SK-N-MC (cell line): ENCODE results near the gene BCL3.

Experiments used
- DNase-seq: peaks from one replicate; pipeline ENCODE4 v3.0.0-alpha.2; 2011; ENCODE audit warnings: low read depth, low spot score
- H3K27ac ChIP-seq: fragments of 200-600 bp; sonication (generic); 2 replicates; pipeline ENCODE4 v1.5.1; 2016; ENCODE audit warnings: mixed run types
- H3K36me3 ChIP-seq: fragments of 200-600 bp; sonication (generic); 2 replicates; pipeline ENCODE4 v1.6.1; 2017; ENCODE audit warnings: antibody characterized with exemption, low read length, mixed read lengths; ENCODE audit not compliant: insufficient read depth
- H3K4me3 ChIP-seq: fragments of 200-600 bp; sonication (generic); 2 replicates; pipeline ENCODE4 v1.5.1; 2016
- H3K9ac ChIP-seq: fragments of 200-600 bp; sonication (generic); 2 replicates; pipeline ENCODE4 v1.8.0; 2017; ENCODE audit warnings: mixed run types, mixed read lengths; ENCODE audit not compliant: insufficient read length
- H3K9me3 ChIP-seq: fragments of 200-600 bp; sonication (generic); 2 replicates; pipeline ENCODE4 v1.6.1; 2017; ENCODE audit warnings: low read depth, mild to moderate bottlenecking, antibody characterized with exemption, low read length, moderate library complexity, mixed read lengths
- EZH2 ChIP-seq: fragments of 200-600 bp; sonication (generic); IDR thresholded peaks from one replicate; pipeline ENCODE4 v1.6.1; 2017; ENCODE audit warnings: antibody characterized with exemption
- FOXP2 ChIP-seq: optimal IDR thresholded peaks from 2 replicates; pipeline ENCODE3; 2011; ENCODE audit warnings: mild to moderate bottlenecking, moderate library complexity; ENCODE audit not compliant: insufficient read depth; ENCODE audit errors: extremely low read length, control extremely low read depth
- POLR2AphosphoS5 ChIP-seq: IDR thresholded peaks from 2 replicates; pipeline ENCODE4 v1.6.1; 2012; ENCODE audit warnings: mild to moderate bottlenecking, low read depth, low read length, borderline replicate concordance

Gene BCL3

DNA sequence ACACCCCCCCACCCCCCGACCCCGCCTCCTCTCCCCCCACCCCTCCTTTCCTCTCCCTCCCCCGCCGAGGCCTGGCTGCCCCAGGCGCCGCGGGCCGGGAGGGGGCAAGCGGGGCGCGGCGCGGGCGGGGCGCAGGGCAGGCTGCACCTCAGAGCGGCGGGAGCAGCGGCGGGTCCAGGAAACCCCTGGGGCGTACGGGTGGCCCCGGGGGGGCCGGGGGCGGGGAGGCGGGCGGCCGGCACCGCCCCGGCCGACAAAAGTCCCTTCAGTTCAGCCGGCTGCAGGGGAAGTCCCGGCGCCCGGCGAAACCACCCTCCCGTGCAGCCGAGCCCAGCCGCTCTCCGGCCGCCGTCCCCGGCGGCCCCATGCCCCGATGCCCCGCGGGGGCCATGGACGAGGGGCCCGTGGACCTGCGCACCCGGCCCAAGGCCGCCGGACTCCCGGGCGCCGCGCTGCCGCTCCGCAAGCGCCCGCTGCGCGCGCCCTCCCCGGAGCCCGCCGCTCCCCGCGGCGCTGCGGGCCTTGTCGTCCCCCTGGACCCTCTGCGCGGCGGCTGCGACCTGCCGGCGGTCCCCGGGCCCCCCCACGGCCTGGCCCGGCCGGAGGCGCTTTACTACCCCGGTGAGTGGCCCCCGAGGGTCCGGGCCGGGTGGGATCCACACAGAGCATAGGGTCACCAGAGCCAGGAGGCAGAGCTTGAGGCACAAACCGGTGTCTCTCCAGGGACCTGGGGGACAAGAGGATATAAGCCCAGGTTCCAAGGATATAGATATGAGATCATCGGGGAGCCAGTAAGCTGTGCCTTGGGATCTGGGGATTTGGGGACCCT, at the start of gene BCL3:
Gene BCL3, plus strand, starts transcription at position 283 of the 829 bp plus-strand sequence. Its CDS starts 83 bp downstream, at position 366.
- TF ChIP-seq EZH2 = no peak
- TF ChIP-seq POLR2AphosphoS5 = no peak
- TF ChIP-seq FOXP2 = no peak

DNA sequence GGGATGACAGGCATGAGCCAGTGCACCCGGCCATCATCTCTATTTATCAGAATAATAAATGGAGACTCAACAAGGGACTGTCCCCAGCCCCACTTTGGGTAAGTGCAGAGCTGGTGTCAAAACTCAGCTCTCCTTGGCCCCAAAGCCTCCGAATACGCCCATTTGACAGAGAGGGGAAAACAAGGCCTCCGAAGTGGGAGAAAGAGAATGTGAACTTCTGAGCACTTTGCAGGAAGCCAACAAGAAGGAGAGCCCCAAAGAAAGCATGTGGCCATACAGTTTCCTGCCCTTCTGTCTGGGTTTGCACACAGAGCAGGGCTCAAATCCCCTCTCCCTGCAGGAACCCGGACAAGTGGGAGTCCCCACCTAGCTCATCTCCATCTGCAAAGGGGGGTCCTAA, 48.0 kb upstream of the BCL3 start:
- H3K9ac ChIP-seq = no peak overlapping the region
- TF ChIP-seq POLR2AphosphoS5 (no peak), FOXP2 (no peak), EZH2 (no peak)
- no peaks in the 10 kb centered on the region for H3K9me3 ChIP-seq
- H3K36me3 ChIP-seq = no peaks in the 10 kb centered on the region
- no peak overlapping the region for H3K27ac ChIP-seq
- no peak overlapping the region for H3K4me3 ChIP-seq
- DNase-seq = no peak

More for the DNA sequence above, at the start of gene BCL3:
- DNase-seq = no peak
- peak within 1 kb of the TSS; percentile 74 for H3K9ac ChIP-seq
- no peaks in the 10 kb centered on the region for H3K9me3 ChIP-seq
- H3K27ac ChIP-seq = peak within 1 kb of the TSS; percentile 86; the same call in 1 of the 2 replicates
- H3K36me3 ChIP-seq = no peaks in the 10 kb centered on the region; the same call in 1 of the 2 replicates
- peak within 1 kb of the TSS; percentile 95 for H3K4me3 ChIP-seq

DNA sequence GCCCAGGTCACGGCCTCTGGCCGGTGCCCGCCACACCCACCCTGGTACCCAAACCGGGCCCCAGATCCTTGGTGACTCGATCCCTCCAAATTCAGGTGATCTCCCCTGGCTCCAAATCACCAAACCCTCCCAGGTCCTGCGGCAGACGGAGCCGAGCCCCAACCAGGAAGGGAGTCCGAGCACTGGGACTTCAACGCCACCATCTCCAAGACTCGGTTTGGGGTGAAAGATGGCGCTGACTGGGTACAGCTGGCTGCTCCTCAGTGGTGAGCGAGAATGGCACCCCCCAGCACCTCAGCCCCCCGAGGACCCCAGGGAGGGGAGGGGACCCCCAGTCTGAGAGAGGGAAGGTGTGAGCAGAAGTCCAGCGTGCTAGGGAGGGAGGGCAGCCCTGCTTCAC, 47.3 kb upstream of the BCL3 start:
- TF ChIP-seq EZH2 (no peak), POLR2AphosphoS5 (no peak), FOXP2 (no peak)
- Histone ChIP-seq H3K36me3 (no peaks in the 10 kb centered on the region), H3K9ac (no peak overlapping the region), H3K27ac (no peak overlapping the region), H3K4me3 (no peak overlapping the region), H3K9me3 (no peaks in the 10 kb centered on the region)
- no peak for DNase-seq

DNA sequence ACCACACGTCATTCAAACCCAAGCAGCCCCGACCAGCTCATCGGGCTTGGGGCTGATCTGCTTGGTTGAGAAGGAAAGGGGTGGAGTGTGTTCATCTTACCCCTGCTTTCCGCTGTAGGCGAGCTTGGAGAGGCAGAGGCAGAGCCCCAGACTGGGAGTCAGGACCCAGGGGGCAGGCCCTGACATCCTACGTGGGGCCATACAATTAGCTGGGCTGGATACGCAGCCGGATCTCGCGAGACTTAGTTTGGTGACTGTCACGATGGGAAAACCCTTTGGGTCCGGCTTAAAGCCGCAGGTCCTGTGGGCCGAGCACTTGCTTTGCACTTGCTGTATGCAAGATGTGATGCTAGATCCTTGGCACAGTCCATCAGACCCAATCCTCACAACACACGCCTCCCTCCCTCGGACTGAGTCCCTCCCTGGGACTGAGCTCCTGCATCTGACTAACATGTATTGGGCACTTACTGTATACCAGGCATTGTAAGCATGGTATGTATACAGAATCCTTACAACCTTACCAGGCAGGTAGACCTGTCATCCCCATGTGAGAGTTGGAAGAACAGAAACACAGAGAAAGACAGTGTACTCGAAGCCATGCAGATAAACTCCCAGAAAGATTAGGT, 45.8 kb upstream of the BCL3 start:
- Histone ChIP-seq H3K9me3 (no peaks in the 10 kb centered on the region), H3K27ac (no peak overlapping the region), H3K4me3 (no peak overlapping the region), H3K9ac (no peak overlapping the region), H3K36me3 (no peaks in the 10 kb centered on the region)
- no peak for DNase-seq
- no peak for TF ChIP-seq POLR2AphosphoS5
- TF ChIP-seq FOXP2 = no peak
- TF ChIP-seq EZH2 = no peak

GRCh38 chr19:44703336-44704078, 45.0 kb upstream of the BCL3 start:
- Histone ChIP-seq H3K9me3 (no peaks in the 10 kb centered on the region), H3K27ac (no peak overlapping the region), H3K4me3 (no peak overlapping the region), H3K9ac (no peak overlapping the region), H3K36me3 (no peaks in the 10 kb centered on the region)
- DNase-seq = no peak
- TF ChIP-seq EZH2 = no peak
- TF ChIP-seq FOXP2 = no peak
- no peak for TF ChIP-seq POLR2AphosphoS5

- Histone ChIP-seq H3K9ac (no peak overlapping the region), H3K27ac (no peak overlapping the region), H3K9me3 (no peaks in the 10 kb centered on the region), H3K4me3 (no peak overlapping the region), H3K36me3 (no peaks in the 10 kb centered on the region)
- DNase-seq = no peak
- no peak for TF ChIP-seq FOXP2
Observed at GRCh38 chr19:44704982-44705381, 43.5 kb upstream of the BCL3 start.

DNA sequence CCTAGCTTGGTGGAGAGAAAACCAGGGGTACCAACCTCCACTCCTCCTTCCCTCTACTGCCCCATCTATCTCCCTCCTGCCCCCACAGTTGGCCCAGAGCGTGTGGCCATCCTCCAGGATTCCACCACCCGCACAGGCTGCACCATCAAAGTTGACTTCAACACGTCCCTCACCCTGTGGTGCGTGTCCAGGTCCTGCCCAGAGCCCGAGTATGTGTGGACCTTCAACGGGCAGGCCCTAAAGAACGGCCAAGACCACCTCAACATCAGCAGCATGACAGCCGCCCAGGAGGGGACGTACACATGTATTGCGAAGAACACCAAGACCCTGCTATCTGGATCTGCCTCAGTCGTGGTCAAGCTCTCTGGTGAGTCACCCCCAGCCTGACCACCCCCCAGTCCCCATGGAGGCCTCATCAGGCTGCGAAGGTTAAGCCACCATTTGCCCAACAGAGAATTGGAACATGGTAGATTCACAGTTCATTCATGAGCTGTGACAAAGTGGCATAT, 43.0 kb upstream of the BCL3 start:
- TF ChIP-seq FOXP2 (no peak), POLR2AphosphoS5 (no peak), EZH2 (no peak)
- no peak overlapping the region for H3K9ac ChIP-seq

More for the DNA sequence above, 43.0 kb upstream of the BCL3 start:
- H3K9me3 ChIP-seq = no peaks in the 10 kb centered on the region
- DNase-seq = no peak
- H3K4me3 ChIP-seq = no peak overlapping the region
- H3K36me3 ChIP-seq = no peaks in the 10 kb centered on the region
- H3K27ac ChIP-seq = no peak overlapping the region
